ENCODE results near the gene CA9. TPM values are rescaled to one million over a fixed set of nuclear protein-coding genes. Genes with fewer than 3 reads are reported as not detected.
"Not testable (repeated sequence)": the region's sequence is repeated elsewhere in the genome, so short reads cannot be mapped to it uniquely, and the experiment has no call there.

The CA9 gene
- total RNA-seq, 1 donor from 2014 or later: 3.9 TPM

DNA sequence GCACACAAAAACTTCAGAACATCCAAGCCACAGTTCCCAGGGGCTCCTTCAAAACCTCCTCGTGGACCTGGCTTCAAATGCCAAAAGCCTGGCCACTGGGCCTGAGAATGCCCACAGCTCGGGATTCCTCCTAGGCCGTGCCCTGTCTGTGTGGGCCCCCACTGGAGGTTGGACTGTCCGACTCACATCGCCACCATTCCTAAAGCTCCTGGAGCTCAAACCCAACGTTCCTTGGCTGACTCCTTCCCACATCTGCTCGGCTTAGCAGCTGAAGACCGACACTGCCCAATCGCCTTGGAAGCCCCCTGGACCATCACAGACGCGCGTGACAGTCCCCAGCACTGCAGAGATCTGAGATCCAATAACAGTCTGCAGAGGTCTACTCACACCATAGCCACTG lies 30.7 kb upstream of the CA9 start:
- Histone ChIP-seq H3K4me1 (peaks cover 5 to 6% of the 10 kb centered on the region in 2 donors), H3K27me3 (no peaks in the 10 kb centered on the region), H3K36me3 (no peaks in the 10 kb centered on the region), H3K4me3 (no peak overlapping the region), H3K27ac (no peak overlapping the region), H3K9me3 (no peaks in the 10 kb centered on the region)
- intact Hi-C loops (cut with DNase I): loop anchor here (10.0 kb wide), 1 partner anchor 302 kb away; no protein-coding TSS in a partner anchor
- no peak for DNase-seq (ENCODE audit: low spot score in 2 of 2)
- TF ChIP-seq, protein P1, sequence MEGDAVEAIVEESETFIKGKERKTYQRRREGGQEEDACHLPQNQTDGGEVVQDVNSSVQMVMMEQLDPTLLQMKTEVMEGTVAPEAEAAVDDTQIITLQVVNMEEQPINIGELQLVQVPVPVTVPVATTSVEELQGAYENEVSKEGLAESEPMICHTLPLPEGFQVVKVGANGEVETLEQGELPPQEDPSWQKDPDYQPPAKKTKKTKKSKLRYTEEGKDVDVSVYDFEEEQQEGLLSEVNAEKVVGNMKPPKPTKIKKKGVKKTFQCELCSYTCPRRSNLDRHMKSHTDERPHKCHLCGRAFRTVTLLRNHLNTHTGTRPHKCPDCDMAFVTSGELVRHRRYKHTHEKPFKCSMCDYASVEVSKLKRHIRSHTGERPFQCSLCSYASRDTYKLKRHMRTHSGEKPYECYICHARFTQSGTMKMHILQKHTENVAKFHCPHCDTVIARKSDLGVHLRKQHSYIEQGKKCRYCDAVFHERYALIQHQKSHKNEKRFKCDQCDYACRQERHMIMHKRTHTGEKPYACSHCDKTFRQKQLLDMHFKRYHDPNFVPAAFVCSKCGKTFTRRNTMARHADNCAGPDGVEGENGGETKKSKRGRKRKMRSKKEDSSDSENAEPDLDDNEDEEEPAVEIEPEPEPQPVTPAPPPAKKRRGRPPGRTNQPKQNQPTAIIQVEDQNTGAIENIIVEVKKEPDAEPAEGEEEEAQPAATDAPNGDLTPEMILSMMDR (IDR thresholded peaks at IDR 0.05): no peak

DNA sequence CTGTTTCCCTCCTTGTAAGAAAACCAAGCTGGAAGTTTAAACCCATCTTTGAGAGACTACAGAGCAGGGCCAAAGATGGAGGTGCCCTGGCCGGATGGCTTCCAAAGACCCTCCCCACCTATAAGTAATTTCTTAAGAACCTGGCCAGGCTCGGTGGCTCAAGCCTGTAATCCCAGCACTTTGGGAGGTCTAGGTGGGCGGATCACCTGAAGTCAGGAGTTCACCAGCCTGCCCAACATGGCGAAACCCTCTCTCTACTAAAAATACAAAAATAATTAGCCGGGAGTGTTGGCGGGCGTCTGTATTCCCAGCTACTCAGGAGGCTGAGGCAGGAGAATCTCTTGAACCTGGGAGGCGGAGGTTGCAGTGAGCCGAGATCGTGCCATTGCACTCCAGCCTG lies 28.0 kb upstream of the CA9 start:
- H3K36me3 ChIP-seq; H3K27me3 ChIP-seq; DNase-seq (ENCODE audit: low spot score in 2 of 2); H3K9me3 ChIP-seq: not testable (repeated sequence)
- Histone ChIP-seq H3K27ac (peak overlapping the region; percentile 94 to 95), H3K4me1 (peaks cover 15 to 33% of the 10 kb centered on the region in 2 donors), H3K4me3 (peak overlapping the region; percentile 66 to 68)
- intact Hi-C loops (cut with DNase I): loop anchor here (1.0 to 10.0 kb wide), 6 partner anchors 41 to 533 kb away; partner anchors contain the start of gene RUSC2

DNA sequence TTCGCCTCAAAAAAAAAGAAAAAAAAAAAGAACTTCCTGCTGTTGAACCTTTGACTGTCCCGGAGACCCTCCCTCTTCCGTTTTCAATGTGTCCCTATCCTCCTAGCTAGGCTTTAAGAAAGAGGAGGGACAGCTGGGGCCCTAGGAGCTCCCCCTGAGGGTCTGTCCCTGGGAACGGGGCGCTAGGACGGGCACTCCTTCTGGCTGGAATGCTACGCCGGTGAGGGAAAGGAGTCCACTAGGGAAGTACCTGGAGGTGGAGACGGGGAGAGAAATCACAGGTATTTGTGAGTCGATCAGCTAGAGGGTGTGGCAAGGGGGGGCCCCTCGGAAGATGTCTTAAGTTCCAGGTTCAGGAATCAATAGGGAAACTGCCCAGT lies 27.6 kb upstream of the CA9 start:
- DNase-seq (ENCODE audit: low spot score in 2 of 2): no peak
- Histone ChIP-seq H3K9me3 (no peaks in the 10 kb centered on the region), H3K4me3 (peak overlapping the region; percentile 66 to 68), H3K27me3 (no peaks in the 10 kb centered on the region), H3K36me3 (no peaks in the 10 kb centered on the region), H3K4me1 (peaks cover 15 to 37% of the 10 kb centered on the region in 2 donors), H3K27ac (peak overlapping the region; percentile 94 to 95)
- TF ChIP-seq, protein P1 (IDR thresholded peaks at IDR 0.05): peak in 1 of 3 experiments; percentile 18
- intact Hi-C loops (cut with DNase I): loop anchor here (1.0 to 10.0 kb wide), 6 partner anchors 42 to 534 kb away; partner anchors contain the start of gene RUSC2

DNA sequence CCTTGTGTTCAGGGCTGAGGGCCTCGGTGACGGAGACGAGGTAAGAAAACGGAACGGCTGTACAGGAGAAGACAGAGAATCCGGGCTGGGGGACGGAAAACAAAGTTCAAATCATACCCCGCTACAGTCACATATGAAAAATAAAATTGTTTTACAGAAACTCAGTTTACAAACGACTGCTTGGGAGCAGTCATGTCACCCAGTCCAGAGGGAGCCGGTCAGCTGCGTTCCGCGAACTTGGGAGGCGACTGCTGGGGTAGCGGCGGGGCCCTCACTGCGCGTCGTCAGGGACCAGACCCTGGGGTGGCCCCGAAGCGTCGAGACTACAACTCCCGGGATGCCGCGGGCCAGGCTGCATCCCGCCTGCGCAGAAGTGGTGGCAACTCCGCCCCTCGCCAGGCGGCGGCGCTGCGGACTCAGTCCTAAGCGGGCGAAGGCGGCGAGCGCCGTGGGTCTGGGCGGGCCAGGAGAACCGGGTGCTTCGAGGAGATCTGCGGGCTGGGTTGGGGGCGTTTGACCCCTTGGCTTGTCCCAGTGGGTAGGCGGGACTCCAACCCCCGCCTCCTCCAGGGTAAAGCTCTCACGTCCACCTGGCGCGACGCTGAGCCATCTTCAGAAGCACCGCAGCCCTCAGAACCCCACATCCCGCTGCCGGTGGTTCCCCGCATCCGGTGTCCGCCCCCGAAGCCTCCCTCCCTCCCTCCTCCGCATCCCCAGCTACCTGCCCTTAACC lies 27.0 kb upstream of the CA9 start:
- Histone ChIP-seq H3K27me3 (no peaks in the 10 kb centered on the region), H3K4me3 (peak overlapping the region; percentile 66 to 68), H3K27ac (peak overlapping the region; percentile 94 to 95), H3K9me3 (no peaks in the 10 kb centered on the region), H3K36me3 (no peaks in the 10 kb centered on the region), H3K4me1 (peaks cover 15 to 37% of the 10 kb centered on the region in 2 donors)
- DNase-seq (ENCODE audit: low spot score in 2 of 2): peak; percentile 66 to 96
- intact Hi-C loops (cut with DNase I): loop anchor here (1.0 to 10.0 kb wide), 6 partner anchors 42 to 534 kb away; partner anchors contain the start of gene RUSC2
- TF ChIP-seq, protein P1 (IDR thresholded peaks at IDR 0.05): peak; percentile 97 to 99 (median 97)

DNA sequence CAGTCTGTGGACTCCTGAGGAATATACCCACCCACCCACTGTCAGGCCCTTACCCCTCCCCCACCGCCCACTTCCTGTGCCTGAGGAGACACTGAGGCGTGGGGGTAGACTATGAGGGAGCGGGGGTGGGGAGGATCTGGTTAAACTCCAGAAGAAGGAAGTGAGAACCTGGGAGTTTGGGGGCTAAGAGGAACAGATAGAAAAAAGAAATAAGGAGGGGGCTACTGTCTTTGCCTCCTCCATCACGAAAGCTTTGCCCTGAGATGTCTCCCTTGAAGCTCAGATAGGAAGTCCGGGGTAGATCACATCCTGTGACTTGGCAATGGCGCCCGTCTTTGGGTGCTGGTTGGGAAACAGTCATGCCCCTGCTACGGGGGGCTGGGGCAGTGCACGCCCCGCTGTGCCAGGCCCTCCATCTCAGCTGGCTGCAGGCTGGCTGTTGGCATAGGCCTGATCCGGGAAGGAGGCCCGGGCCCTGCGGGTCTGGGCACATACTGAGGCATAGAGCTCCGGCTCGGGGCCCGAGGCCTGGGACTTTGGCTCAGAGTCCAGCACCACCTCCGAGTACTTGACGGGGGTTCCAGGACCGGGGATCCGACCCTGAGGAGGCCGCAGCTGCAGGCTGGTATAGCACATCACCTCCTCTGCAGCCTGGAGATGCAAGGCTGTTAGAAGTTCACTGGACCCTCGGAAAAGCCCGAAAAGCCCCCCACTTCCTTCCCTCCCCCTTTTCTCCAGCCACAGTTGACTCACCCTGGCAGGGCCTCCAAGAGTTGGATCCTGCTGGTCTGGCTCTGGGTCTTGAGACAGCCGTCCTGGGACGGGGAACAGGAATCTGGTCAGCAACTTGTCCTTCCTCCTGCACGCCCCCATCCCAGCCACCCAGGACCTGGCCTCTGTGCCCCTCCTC lies 24.0 kb upstream of the CA9 start:
- Histone ChIP-seq H3K9me3 (no peaks in the 10 kb centered on the region), H3K27me3 (no peaks in the 10 kb centered on the region), H3K4me3 (peak overlapping the region; percentile 2 to 50), H3K4me1 (peaks cover 15 to 37% of the 10 kb centered on the region in 2 donors), H3K27ac (peak overlapping the region; percentile 94 to 95), H3K36me3 (no peaks in the 10 kb centered on the region)
- intact Hi-C loops (cut with DNase I): loop anchor here (5.0 to 10.0 kb wide), 5 partner anchors 157 to 537 kb away; partner anchors contain the start of genes HRCT1, RUSC2 and SPAAR
- peak in 1 of 2 donors; percentile 88 for DNase-seq (ENCODE audit: low spot score in 2 of 2)
- TF ChIP-seq, protein P1 (IDR thresholded peaks at IDR 0.05): no peak
